MM.1S (cell line): ENCODE data around the gene IL17D.

Source experiments
- CTCF ChIP-seq: fragments of 300-600 bp; sonication (generic); IDR thresholded peaks from 2 replicates; pipeline ENCODE4 v1.5.1; 2016; ENCODE audit warnings: antibody characterized with exemption, low read length, mixed read lengths
- EZH2 ChIP-seq: fragments of 300-600 bp; sonication (generic); optimal IDR thresholded peaks from 2 replicates; pipeline ENCODE3; 2017; ENCODE audit warnings: low read depth, mild to moderate bottlenecking, antibody characterized with exemption, low read length, mixed read lengths

- TF ChIP-seq CTCF (no peak), EZH2 (no peak)
Observed at GRCh38 chr13:20666948-20667347, 36.6 kb upstream of the IL17D start.
